Measurements from ENCODE around the gene MCTP2. TPM values are rescaled to one million over a fixed set of nuclear protein-coding genes. Genes with fewer than 3 reads are reported as not detected.

MCTP2 gene, protein sequence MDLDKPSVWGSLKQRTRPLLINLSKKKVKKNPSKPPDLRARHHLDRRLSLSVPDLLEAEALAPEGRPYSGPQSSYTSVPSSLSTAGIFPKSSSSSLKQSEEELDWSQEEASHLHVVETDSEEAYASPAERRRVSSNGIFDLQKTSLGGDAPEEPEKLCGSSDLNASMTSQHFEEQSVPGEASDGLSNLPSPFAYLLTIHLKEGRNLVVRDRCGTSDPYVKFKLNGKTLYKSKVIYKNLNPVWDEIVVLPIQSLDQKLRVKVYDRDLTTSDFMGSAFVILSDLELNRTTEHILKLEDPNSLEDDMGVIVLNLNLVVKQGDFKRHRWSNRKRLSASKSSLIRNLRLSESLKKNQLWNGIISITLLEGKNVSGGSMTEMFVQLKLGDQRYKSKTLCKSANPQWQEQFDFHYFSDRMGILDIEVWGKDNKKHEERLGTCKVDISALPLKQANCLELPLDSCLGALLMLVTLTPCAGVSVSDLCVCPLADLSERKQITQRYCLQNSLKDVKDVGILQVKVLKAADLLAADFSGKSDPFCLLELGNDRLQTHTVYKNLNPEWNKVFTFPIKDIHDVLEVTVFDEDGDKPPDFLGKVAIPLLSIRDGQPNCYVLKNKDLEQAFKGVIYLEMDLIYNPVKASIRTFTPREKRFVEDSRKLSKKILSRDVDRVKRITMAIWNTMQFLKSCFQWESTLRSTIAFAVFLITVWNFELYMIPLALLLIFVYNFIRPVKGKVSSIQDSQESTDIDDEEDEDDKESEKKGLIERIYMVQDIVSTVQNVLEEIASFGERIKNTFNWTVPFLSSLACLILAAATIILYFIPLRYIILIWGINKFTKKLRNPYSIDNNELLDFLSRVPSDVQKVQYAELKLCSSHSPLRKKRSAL
- 25.3 and 57.9 TPM in 2 replicates for total RNA-seq

DNA sequence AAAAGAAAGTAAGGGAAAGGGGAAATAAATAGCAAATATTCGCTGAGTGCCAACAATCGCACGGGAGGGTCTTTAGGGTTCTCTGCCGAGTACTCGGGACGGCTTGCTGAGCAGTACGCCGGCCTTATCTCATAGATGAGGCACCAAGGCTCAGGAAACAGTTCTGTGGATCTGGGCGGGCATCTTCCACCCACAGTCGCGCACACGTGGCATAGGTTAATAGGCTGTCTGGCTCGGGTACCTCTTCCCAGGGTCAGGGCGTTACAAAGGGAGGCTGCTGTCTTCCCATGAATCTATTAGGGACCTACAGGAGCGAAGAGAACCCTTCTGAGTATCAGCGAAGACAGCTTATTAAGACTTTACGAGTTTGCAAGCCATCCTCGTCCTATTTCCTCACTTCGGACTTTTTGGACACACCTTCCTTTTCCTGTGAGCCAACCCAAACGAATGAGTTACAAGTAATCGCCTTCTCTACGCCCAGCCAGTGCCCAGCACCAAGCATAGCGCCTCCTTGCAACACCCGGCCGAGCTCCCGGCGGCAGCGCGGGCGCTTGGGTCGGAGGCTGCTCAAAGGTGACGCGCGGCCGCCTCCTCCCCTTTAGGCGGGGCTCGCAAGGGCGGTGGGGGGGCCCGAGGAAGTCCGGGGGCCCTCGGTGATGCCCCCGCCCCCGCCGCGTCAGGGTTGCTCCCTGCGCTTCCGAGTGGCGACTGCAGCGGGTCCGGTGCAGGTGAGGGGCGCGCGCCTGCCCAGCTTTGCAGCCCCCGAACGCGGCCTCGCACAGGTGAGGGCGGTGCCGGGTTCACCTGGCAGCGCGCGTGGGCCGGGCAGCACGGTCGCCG is at the start of gene MCTP2:
TSS of gene MCTP2 (plus strand) at position 679 of the 840 bp plus-strand sequence. CDS start 66,705 bp downstream, outside the sequence.

